Measurements from ENCODE around the gene TBX1.

Gene TBX1

DNA sequence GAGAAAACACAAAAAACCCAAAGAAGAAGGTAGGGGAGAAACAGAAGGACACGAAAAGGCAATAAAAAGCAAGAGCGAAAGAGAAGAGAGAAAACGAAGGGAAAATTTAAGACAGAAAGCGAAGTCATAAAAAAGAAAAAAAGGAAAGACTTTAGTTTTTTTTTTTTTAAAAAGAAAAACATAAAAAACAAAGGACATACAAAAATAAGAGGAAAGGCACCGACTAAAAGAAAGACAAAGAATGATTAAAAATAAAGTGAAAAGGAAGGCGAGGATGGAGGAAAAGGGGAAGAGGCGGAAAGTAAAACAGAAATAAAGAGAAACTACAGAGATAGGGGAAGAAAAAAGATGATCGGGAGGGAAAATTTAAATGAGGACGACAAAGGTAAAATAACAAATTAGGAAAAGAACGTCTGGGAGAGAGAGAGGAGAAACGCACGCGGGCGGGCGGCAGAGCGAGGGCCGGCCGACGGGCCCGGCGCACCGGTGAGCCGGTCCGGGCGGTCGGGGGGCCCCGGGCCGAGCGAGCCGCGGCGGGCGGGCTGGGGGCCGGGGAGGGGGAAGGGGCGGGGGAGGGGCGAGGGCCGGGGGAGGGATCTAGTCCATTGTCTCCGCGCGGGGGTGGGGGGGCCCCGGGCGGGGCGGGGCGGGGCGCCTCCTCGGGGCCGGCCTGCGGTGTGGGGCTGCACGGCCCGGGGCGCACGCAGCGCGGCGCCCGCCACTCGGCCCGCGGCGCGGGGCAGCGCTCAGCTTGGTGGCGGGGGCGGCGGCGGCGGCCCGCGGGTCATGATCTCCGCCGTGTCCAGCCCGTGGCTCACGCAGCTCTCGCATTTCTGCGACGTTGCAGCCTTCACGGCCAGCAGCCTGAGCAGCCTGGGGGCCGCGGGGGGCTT is at the start of gene TBX1:
Gene TBX1, plus strand, starts transcription at position 721 of the 893 bp plus-strand sequence. Its CDS starts 66 bp downstream, at position 787.
- DNase-seq = no peak

DNA sequence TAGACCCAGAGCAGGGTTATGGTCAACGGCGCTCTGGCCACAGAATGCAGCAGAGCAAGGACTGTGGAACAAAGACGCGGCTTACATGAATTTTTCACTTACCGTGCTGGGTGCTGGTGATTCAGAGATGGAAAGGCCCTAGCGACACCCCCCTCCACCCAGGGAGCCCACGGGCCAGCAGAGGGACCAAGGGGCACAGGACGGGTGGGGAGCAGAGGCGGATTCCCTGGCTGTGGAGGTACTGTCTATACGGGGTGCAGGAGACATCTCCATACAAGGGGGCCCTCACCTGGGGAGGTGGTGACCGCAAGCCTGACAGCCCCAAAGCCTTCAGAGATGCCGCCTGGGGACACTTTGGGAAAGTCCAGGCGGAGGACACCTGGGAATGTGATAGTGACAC is 47.3 kb upstream of the TBX1 start:
- DNase-seq = no peak

DNA sequence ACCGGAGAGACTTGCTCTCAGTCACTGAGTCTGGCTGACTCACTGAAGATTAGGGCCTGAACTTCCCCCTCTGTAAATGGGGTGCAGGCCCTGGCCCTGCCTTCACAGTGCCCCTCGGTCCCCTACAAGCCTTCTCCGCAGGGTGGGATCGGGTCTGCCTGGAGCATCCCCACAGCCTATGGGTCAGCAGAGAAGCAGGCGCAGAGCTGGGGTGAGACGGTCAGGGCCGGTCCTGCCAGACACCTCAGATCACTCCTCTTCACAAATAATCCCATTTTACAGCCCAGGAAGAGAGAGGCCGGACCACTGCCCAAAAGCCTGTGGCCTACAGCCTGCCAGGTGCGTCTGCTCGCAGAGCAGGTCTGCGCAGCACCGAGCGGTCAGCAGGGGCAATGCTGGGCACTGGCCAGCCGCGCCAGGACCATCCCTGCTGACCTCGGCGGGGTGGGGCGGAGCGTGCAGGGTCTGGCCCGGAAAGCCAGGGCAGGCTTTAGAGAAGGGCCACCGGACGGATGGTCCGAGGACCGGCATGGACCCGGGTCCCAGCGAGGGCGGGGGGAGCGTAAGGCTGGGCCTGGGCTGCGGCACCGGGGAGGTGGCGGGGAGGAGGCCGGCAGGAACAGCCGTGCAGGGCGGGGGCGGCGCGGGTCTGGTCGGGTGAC is 46.8 kb upstream of the TBX1 start:
- peak; percentile 18 for DNase-seq

DNA sequence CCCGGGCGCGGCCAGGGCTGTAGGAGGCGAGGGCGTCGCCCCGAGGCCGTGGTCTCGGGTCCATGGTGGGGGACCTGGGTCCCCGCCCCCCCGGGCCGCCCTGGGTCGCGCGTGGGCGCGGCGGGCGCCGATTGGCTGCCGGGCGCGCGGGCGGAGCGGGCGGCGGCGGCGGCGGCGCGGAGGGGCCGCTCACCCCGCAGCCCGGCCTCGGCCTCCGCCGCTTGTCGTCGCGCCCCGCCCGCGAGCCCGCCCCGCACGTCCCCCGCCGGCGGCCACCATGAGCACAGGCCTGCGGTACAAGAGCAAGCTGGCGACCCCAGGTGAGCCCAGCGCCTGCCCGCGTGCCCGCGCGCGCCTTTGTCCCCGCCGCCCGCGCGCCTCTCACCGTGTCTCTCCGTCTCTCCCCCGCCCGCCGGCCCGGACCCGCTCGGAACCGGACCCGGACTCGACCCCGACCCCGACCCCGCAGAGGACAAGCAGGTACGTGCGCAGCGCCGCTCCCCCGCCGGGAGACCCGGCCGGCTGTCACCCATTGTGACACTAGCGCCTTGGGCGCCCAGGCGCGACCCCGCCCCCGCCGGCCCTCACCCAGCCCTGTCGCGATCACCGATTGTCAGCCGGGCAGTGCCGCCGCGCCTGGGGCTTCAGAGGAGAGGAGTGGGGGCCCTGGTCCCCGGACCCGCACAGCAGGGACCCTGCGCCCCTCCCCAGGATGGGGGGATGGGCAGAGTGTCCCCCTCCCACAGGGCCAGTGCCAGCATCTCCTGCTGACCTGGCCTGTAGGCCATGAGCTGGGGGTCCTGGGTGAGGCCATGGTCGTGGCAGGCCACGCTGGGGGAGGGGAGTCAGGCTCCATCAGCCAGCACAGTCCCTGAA is 46.0 kb upstream of the TBX1 start, which contains the start of gene SEPTIN5:
Gene SEPTIN5, plus strand, starts transcription at position 192 of the 876 bp plus-strand sequence. Its CDS starts 86 bp downstream, at position 278.
- DNase-seq = no peak

DNA sequence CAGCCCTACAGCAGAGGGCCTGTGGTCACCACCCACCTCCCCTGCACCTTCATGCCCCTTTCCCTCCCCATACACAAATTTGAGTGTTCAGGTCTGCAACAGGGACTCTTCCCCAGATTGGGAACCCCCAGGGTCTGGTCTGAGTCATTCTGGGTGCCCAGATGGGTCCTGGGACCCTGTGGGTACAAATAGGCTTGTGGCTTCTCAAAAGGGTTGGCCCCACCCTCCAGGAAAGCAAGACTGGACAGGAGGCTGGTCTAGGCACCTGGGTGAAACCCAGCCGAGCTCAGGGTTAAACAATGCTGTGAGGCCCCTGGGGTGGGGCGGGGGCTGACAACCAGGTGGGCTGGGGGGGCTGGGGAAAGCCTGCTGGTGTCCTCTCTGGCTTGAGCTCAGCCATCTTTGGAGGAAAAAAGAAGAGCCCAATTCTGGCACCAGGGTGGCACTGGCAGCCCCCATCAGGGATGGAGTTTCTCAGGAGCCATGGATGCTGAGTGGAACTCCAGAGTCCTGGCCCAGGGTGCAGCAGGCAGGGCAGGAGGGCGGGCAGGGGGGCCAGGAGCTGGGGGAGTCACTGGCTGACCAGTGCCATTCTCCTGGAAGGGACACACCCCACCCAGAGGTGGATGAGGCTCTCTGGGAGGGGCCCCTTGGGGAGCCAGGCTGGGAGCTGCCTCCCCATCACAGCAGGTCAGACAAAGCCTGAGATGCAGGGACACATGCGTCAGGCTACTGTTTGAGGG is 45.2 kb upstream of the TBX1 start:
- no peak for DNase-seq

DNA sequence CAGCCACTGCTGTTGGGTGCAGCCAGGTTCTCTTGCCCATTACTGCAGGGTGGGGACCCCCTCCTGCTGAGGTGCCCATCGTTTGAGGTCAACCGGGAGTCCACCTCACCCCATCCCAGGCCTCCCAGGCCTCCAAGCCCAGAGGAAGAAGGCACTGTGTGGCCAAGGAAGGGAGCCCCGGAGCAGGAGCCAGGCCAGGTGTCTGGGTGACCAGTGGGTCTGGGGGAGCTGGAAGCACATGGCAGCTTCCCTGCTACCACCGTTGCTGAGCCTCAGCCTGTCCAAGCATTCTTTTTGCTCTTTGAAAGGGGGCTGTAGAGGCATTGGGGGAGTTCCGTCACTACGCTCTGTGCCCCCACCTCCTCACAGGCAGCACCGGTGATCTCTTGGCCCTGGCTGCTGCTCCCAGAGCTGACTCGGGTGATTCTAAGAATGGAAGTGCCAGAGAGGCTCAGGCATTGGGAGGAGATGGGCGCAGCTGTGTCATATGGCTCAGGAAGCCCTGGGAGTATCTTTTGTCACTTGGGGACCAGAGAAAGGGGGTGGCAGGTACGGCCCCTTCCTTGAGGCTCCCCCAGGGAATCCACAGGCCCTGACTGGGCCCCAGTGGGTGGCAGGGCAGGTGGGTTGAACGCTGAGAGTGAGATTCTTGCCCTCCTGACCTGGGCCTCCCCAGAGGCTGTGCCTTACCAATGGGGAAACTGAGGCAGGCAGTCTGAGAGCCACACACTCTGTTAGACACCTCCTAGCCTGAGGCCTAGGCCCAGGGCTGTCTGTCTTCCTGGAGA is 44.3 kb upstream of the TBX1 start:
- no peak for DNase-seq

DNA sequence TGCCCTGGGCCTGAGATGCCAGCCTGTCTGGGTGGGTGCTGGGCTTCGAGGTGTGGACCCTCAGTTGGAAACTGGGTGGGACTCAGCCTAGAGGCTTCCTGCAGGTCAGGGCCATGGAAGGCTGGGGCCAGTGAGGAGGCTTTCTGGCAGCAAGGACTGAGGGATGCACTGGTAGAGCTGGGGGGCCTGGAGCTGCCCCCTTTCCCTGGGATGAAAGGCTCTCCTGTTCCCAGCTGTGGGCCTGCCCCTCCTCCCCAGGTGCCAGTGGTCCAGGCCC is 43.8 kb upstream of the TBX1 start:
- DNase-seq = no peak

DNA sequence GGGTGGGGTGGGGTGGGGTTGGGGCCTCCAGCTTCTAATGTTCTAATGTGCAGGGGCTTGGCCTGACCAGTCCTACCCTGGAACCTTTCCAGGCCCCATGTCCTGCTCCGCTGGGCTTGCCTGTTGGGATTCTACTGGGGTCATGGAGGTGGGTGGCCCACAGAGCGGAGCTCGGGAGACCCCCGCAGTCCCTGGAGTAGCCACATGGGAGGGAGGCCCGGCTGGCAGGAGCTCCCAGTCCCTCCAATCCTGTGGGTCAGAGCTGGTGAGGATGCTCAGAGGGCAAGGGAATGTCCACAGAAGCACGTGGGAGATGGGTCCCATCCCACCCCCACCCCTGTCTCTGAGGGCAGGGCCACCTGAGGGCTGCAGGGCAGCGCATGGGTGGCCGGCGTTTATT is 43.4 kb upstream of the TBX1 start:
- no peak for DNase-seq

DNA sequence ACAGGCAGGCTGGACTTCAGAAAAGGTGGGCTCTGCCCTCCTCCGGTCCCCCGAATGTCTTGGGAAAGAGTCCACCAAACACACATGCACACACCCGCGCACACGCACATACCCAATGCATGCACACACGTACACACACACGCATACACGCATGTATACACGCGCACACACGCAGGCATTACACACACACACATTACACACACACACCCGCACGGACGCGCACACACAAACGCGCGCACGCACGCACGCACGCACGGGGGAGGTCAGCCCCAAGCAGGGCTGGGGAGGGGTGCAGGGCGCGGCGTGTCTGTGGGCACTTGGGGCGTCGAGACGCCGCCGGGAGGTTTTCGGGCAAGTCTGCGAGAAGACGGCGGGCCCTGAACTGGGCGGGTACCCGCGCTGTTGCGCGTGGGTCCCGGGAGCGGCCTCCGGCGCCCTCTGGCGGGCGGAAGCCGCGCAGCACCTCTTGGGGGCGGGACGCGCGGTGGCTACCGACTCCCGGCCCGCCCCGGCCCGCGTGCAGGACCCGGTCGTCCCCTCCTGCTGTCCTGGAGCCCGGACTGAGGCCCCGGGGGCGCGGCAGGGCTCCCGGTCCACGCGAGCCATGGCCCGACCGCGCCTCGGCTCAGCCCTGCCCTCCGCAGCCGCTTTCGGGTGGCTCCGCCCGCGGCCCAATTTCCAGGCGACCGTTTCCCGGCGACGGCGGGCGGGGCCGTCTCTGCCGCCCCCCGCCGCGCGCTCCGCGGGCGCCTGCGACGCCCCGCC is 42.7 kb upstream of the TBX1 start:
- DNase-seq = peak; percentile 36

DNA sequence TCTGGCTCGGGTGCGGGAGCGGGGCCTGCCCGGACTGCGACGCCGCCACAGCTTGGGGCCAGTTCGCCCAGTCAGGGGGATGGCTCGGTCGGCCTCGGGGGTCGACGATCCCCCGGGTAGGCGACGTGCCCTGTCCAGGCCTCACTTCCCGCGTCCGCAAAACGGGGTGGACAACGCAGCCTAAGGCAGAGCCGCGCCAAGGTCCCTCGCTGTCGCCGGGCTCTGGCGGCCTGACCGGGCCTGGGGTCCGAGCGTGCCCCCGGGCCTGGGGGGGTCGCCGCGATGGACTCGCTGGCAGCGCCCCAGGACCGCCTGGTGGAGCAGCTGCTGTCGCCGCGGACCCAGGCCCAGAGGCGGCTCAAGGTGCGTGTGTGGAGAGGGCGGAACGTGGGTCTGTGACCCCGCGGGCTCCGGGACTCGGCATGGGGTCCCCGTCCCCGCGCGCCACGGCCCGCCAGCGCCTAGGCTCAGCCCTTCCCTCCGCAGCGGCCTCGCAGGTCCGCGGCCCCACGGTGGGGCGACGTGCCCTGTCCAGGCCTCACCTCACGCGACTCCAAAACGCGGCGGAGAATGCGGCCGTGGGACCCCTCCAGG is 42.0 kb upstream of the TBX1 start:
- no peak for DNase-seq

DNA sequence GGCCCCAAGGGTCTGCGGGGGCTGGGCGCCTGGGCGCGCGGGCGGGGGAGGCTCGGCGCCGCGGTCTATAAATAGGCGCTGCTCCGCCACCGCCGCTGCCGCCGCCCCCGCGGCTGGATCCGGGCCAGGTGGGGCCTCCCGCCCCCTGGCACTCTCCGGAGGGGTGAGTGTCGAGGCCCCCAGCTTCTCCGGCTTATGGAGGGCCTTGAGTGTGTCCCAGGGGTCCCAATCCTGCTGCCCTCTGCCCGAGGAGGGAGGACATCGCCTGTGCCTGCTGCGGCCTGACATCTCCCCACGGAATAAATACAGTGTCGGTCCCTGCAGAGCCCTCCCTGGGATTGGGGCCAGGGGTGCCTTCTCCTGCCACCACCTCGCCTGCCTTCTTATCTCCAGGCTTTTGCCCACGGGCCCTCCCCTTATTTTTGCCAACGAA is 41.5 kb upstream of the TBX1 start:
- no peak for DNase-seq

DNA sequence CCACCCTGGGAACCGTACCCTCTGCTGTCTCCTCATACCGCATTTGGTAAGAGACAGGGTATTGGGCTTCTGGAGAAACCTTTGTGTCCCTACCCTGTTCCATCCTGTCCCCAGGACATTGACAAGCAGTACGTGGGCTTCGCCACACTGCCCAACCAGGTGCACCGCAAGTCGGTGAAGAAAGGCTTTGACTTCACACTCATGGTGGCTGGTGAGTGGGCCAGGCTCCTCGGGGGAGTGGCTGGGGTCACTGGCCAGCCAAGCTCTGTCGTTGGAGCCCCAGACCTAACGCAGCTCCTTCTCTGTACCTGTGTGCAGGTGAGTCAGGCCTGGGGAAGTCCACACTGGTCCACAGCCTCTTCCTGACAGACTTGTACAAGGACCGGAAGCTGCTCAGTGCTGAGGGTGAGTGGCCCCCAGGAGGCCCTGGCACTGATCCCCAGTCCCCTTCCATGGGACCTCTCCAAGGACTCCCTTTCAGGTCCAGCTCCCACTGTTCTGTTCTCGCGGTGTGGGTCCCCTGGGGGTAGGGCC is 41.0 kb upstream of the TBX1 start:
- DNase-seq = no peak

DNA sequence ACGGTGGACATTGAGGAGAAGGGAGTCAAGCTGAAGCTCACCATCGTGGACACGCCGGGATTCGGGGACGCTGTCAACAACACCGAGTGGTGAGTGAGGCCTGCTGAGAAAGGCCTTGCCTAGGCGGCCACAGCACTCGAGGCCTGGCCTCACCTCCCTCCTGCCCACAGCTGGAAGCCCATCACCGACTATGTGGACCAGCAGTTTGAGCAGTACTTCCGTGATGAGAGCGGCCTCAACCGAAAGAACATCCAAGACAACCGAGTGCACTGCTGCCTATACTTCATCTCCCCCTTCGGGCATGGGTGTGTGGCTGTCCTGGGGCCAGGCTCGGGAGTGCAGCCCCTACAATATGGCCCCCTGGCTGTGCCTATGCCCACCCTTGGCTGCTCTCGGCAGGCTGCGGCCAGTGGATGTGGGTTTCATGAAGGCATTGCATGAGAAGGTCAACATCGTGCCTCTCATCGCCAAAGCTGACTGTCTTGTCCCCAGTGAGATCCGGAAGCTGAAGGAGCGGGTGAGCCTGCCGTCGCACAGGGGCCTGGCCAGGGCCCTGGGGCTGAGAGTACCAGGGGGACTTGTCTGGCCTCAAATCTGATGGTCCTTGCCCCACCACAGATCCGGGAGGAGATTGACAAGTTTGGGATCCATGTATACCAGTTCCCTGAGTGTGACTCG is 40.3 kb upstream of the TBX1 start:
- DNase-seq = no peak

DNA sequence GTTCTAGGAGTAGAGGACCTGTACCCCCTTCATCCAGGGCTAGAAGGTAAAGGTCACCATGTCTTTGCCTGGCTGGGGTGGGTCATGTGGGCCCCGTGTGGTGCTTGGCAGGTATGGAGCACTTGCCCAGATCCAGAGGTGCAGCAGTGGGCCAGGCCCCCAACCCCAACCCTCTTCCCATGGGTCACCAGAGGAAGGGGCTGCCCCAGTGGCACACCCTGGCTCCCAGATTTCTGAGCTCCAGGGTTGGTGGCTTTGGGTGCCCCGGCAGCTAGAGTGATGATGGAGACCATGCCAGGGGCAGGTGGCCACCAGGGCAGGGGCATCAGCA is 39.6 kb upstream of the TBX1 start:
- DNase-seq = no peak

DNA sequence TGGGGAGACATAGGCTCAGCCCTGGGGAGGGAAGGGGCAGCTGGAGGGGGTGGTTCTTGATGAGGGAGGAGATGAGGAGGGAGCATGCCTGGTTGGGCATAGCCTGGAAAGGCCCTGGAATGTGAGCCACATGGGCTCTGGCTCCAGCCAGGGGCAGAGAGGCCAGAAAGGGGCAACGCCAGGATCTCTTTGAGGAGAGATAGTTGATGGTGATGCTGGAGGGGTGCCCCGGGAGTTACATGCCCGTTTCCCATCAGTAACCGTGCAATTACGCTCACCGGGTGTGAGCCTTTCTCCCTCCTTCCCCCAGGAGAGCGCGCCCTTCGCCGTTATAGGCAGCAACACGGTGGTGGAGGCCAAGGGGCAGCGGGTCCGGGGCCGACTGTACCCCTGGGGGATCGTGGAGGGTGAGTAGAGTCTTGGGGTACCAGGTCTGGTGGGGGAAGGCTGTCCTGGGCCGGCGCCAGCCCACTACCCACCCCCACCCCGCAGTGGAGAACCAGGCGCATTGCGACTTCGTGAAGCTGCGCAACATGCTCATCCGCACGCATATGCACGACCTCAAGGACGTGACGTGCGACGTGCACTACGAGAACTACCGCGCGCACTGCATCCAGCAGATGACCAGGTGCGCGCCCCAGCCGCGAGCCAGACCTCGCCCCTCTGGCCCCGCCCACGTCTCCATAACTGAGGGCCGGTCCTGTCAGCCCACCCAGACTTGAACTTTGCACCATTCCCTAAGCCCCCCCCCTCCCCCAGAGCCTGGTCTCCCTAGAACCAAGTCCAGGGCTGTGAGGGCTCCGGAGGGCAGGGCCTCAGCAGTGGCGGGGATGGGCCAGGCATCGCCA is 39.0 kb upstream of the TBX1 start:
- no peak for DNase-seq

DNA sequence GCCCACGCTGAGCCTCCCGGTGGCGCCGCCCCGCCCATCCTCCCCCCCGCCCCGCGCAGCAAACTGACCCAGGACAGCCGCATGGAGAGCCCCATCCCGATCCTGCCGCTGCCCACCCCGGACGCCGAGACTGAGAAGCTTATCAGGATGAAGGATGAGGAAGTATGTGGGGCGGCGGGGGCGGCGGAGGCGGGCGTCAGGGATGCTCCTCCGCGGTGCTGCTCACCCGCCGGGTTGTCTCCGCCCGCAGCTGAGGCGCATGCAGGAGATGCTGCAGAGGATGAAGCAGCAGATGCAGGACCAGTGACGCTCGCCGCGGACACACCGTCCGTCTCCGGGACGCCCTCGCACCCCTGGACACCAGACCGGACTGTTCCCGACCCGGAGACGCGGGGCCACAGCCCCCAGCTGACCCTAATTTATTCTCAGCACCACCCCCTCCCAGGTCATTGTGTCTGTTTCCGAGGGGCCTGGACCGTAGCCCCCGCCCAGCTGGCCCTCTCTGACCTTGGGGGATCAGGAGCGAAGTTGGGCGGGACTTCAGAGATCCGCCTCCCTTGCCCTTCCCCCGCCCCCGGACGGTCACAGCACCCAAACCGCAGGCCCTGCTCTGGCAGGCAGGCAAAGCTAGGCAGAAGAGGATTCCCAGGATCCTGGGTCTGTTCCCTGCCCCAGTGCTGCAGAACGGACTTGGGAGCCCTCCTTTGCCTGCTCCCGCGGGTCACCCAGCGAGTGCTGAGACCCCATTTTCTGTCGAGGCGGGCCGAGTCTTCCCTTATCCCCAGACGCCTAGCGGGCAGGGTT is 38.2 kb upstream of the TBX1 start:
- no peak for DNase-seq

DNA sequence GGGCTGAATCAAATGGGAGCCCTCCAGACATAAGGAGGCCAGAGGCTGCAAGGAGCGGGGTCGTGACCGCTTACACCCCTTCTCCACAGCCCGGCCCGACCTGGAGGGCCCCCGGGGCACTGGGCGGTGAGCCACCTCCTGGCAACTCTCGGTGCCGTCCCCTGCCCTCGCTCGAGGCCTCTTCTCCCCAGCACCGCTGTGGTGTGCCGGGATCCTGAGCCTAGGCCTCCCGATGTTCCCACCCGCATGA is 37.7 kb upstream of the TBX1 start:
- no peak for DNase-seq

DNA sequence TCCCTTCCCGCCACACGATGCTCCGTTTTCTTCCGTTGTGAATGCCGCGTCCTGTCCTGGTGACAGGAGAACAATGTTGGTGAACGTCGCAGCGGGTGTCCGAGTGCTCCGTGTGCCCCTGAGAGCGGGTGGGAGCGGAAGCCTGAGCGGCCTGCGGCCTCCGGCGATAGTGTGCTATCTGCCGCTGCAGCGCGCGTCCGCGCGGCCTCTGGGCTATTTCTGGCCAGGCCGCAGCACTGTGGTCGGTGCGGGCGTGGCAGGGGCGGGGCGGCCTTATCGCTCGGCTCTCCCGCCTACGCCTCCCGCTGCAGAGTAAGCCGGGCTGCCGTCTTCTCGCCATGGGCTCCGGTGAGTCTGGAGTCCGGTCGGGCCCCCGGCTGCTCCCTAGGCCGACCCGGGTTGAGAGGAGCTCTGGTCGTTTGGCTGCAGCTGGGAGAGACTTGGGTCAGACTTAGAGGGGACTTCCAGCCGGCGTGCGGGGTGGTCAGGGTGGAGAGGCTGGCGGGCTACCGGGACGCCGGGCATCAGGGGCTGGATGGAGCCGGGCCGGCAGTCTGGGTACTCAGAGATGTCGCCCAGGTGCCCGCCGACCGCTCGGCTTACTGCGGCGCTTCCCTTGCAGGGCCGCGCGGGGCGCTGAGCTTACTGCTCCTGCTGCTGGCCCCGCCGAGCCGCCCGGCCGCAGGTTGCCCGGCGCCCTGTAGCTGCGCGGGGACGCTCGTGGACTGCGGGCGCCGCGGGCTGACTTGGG is 37.2 kb upstream of the TBX1 start, which contains the start of gene GP1BB:
Gene GP1BB, plus strand, starts transcription at position 308 of the 751 bp plus-strand sequence. Its CDS starts 31 bp downstream, at position 339.
- DNase-seq = no peak

All from NCI-H1092 (cell line).